Prostate gland (tissue), 2 donors: ENCODE measurements around the gene PCSK6. TPM values are rescaled to one million over a fixed set of nuclear protein-coding genes. Genes with fewer than 3 reads are reported as not detected.

Source experiments
- DNase-seq: peaks from one replicate; pipeline ENCODE4 v3.0.0-alpha.2; 2019; ENCODE audit warnings: low spot score
- H3K27ac ChIP-seq, 2 donors: fragments of 200-600 bp; sonication (generic); 2 replicates each; pipeline ENCODE4 v1.5.1; 2017 to 2019
- H3K27me3 ChIP-seq: fragments of 200-600 bp; sonication (generic); replicated peaks from 2 replicates; pipeline ENCODE4 v1.5.1; 2019; ENCODE audit not compliant: insufficient read depth
- H3K36me3 ChIP-seq, 2 donors: fragments of 200-600 bp; sonication (generic); 1 replicate in 1 of 2; 2 replicates in 1 of 2; pipeline versions ENCODE4 v1.5.1 to v1.8.1; 2017 to 2019
- H3K4me1 ChIP-seq: fragments of 200-600 bp; sonication (generic); replicated peaks from 2 replicates; pipeline ENCODE4 v1.5.1; 2019
- H3K4me3 ChIP-seq, 2 donors: fragments of 200-600 bp; sonication (generic); 2 replicates each; pipeline ENCODE4 v1.5.1; 2017 to 2019
- H3K9me3 ChIP-seq: fragments of 200-600 bp; sonication (generic); 2 replicates; pipeline ENCODE4 v1.5.1; 2017
- CTCF ChIP-seq, 4 experiments: fragments of 200-600 bp in 2 of 4; fragments of 450-650 bp in 2 of 4; sonication (generic) in 2 of 4; IDR thresholded peaks; 1 replicate in 3 of 4; 2 replicates in 1 of 4; pipeline ENCODE4 v1.5.1; 2016 to 2019; ENCODE audit warnings: antibody characterized with exemption in 4 of 4, mild to moderate bottlenecking in 2 of 4, moderate library complexity in 2 of 4
- POLR2A ChIP-seq: fragments of 450-650 bp; IDR thresholded peaks from one replicate; pipeline ENCODE4 v1.6.1; 2016; ENCODE audit warnings: antibody characterized with exemption, mild to moderate bottlenecking
- POLR2AphosphoS5 ChIP-seq: sonication (generic); formaldehyde crosslinking; IDR thresholded peaks from one replicate; pipeline ENCODE4 v1.6.1; 2017; ENCODE audit warnings: antibody characterized with exemption
- WGBS: methylation state at CpG from one replicate; pipeline ENCODE4 v1.1.5; 2018; 5-methylcytosine and 5-hydroxymethylcytosine counted together
- intact Hi-C: fragments of 100-400 bp; cut with DNase I; formaldehyde crosslinking; loops from one replicate; pipeline ENCODE4 v1.14.2; 2022
- total RNA-seq, 2 donors: library from RNA; depleted of rRNA; stranded (reverse); fragments of >200 nt; gene quantifications; one replicate each; pipeline ENCODE4 v1.1.0, GENCODE V29; 2016

Gene PCSK6
- total RNA-seq, 2 donors from 2014 or later = 4.4 to 84.1 TPM

DNA sequence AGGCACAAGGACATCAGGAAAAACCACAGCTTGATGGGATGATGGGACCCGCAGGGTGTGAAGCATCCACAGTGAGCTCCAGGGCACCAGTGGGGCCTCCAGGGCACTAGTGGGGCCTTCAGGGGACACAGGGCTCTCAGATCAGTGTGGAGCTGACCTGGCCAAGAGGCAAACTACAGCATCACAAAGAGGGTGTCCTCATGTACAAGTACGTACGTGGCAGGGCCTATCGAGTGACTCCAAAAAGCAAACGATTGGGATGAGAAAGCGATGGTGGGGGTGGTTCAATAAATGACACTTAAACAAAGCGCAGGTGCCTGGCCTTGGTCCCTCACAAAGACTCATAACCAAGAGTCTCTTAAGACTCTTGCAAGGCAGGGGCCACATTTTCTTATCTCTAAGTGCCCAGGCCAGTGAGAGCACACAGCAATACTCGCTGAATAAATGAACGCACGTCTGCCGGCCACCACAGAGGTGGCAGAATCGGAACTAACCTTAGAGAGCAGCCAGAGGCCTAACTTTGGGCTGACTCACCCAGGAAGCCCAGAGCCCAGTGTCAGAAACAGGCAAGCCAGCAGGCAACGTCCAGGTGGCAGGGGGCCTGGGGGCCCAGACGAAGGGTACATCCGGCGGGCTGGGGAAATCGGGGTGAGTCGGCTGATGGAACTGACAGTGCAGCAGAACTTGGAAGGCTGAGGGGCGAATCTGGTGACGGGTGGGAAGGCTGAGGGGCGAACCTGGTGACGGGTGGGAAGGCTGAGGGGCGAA is 8.7 kb downstream of the PCSK6 start:
- 92% methylated on average over 23 of the region's 23 CpGs for WGBS
- Histone ChIP-seq H3K4me1 (no peaks in the 10 kb centered on the region), H3K36me3 (no peaks in the 10 kb centered on the region), H3K27me3 (no peaks in the 10 kb centered on the region), H3K9me3 (no peaks in the 10 kb centered on the region), H3K4me3 (no peak overlapping the region), H3K27ac (no peak overlapping the region)
- DNase-seq = no peak
- intact Hi-C loops = no loop called here
- TF ChIP-seq POLR2A (no peak), POLR2AphosphoS5 (no peak), CTCF (IDR thresholded peaks at IDR 0.05) (no peak)

GRCh38 chr15:101479851-101480612 is 9.5 kb downstream of the PCSK6 start:
- no peak for DNase-seq
- Histone ChIP-seq H3K36me3 (no peaks in the 10 kb centered on the region), H3K27me3 (no peaks in the 10 kb centered on the region), H3K4me3 (no peak overlapping the region), H3K9me3 (no peaks in the 10 kb centered on the region), H3K4me1 (no peaks in the 10 kb centered on the region), H3K27ac (no peak overlapping the region)
- TF ChIP-seq POLR2A (no peak), CTCF (IDR thresholded peaks at IDR 0.05) (no peak), POLR2AphosphoS5 (no peak)
- intact Hi-C loops = no loop called here
- WGBS = 91% methylated on average over 15 of the region's 15 CpGs

- Histone ChIP-seq H3K4me3 (no peak overlapping the region), H3K27ac (no peak overlapping the region), H3K27me3 (no peaks in the 10 kb centered on the region), H3K4me1 (no peaks in the 10 kb centered on the region), H3K36me3 (no peaks in the 10 kb centered on the region), H3K9me3 (no peaks in the 10 kb centered on the region)
- WGBS = 90% methylated on average over 11 of the region's 11 CpGs
- intact Hi-C loops = no loop called here
- TF ChIP-seq CTCF (IDR thresholded peaks at IDR 0.05) (no peak), POLR2A (no peak), POLR2AphosphoS5 (no peak)
- DNase-seq = no peak
Observed at GRCh38 chr15:101479342-101479845, 10.1 kb downstream of the PCSK6 start.

DNA sequence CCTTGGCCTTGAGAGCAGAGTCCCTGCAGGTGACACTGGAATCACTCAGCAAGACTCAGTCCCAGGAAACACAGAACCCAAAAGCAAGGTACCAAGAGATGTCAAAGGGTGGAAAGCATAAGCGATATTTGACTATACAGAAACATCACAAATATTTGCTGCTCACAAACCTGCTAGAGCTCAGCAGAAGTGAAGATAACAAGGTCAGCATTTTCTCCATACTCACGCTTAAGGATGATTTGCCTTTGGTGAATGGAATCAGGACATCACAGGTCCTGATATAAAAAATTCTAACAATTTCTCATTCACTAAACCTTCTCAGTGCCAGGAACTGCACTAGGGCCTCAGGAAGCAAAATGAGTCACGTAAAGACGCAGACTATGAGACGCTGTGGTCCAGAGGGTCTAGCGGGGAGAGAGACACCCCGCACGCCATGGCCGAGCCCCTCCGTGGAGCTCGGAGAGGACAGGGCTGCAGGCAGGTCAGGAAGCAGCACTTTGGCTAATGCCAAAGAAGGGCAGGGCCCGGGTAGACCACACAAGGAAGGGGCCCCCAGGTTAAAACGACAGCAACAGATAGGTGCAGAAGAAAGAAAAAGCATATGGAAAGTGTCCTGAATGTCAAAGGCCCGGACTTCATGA is 10.7 kb downstream of the PCSK6 start:
- Histone ChIP-seq H3K4me3 (no peak overlapping the region), H3K27me3 (no peaks in the 10 kb centered on the region), H3K9me3 (no peaks in the 10 kb centered on the region), H3K27ac (no peak overlapping the region), H3K4me1 (no peaks in the 10 kb centered on the region), H3K36me3 (no peaks in the 10 kb centered on the region)
- no peak for DNase-seq
- intact Hi-C loops = no loop called here
- no peak for TF ChIP-seq CTCF (IDR thresholded peaks at IDR 0.05)
- no peak for TF ChIP-seq POLR2AphosphoS5
- no peak for TF ChIP-seq POLR2A
- WGBS = 93% methylated on average over 14 of the region's 14 CpGs
